Activated T-cell treated with anti-CD3 and anti-CD28 coated beads for 48 hours (primary cell): Measurements from ENCODE around the gene CHD2.
"Not testable (repeated sequence)": the region's sequence is repeated elsewhere in the genome, so short reads cannot be mapped to it uniquely, and the experiment has no call there.

Experiments
- DNase-seq: peaks from one replicate; pipeline ENCODE4 v3.0.0-alpha.2; 2020; ENCODE audit warnings: low read depth

The CHD2 gene

DNA sequence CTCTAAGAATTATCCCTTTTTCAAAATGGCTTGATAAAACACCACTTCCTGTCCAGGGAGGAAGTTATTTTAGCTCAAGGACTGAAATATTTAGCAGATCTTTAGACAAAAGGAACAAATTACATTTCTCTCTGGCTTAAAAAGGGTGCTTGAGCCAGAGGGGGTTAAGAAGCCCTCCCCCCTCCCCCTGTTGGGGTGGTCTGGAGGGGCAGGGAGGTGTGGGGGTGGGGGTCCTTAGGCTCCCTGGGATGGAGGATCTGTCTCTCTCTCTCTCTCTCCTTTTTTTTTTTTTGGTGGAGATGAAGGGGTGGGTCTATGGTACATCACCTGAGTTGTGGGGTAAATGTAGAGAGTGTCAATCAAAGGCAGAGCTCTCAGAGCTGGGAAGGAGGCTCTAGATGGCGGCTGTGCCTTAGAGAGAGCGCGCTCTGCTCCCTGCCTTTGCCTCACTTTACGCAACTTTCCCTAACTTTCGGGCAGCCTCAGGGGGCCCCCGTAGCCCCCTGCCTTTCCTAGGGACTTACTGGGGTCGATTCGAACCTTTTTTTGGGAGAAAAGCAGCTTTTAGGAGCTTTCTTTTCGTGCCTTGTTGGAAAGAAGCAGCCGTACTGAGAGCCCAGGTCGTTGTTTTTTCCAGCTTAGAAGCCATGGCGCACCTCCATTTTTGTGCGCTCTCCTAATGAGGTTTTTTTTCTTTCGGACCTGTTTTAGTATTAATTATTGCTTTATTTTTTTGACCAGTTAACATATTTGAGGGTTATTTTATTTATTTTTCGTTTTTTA lies at the start of gene CHD2:
TSS of gene CHD2 (plus strand) at position 377 of the 783 bp plus-strand sequence. CDS start 914 bp downstream, outside the sequence.
- DNase-seq, result peak; percentile 55

DNA sequence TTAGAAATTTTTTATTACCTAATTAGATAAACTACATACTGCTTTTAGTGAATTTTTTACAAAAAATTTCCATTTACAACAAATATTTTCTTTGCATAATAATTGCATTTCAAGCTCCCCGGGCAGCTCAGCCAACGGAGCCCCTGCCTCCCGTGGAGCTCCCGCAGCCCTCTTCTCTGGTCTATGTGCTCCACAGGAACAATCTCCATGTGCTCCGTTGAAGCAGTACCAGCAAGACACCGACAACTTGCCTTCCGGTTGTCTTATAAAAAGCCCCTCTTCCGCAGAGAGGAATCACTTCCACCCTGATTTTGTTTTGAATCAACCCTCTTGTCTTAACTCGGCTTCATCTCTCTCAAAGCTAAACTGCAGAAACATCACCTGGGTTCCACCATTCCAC lies 46.9 kb upstream of the CHD2 start:
- DNase-seq, result no peak

DNA sequence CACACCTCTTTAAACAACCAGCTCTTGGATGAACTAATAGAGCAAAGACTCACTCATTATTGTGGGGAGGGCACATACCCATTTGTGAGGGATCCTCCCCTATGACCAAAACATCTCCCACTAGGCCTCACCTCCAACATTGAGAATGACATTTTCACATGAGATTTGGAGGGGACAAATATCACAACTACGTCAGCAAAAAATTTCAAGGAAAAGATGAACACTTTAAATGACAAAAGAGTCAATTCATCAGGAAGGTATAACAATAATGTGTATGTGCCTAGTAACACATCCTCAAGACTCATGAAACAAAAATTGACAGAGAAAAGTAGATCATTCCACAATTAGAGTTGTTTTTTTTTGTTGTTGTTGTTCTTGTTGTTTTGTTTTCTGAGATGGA lies 38.4 kb upstream of the CHD2 start:
- no peak for DNase-seq

DNA sequence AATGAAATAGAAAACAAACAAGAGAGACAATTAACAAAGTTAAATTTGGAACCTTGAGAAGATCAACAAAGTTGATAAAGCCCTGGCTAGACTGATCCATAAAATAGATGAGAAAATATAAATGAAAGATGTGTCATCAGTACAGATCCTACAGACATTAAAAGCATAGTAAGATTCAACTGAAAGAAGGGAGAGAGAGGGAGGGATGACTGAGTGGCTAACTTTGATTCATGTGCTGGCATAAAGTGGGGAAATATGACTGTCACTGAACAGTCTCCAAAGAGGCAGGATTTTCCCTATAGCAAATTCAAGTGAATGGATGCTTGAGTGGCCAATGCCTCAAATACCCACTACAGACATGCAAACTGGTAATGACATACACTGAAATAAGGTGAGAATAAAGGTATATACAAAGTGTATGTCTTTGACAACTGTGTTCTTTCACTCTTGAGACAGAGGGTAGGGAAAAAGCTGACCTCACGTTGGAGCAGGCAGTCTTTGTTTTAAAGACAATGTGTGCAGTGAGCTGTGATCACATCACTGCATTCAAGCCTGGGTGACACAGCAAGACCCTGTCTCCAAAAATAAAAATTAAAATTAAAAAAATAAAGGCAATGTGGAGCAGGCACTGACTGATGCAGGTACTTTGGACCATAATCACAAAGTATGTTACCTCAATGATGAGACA lies 35.9 kb upstream of the CHD2 start:
- no peak for DNase-seq

GRCh38 chr15:92869263-92869940 lies 30.7 kb upstream of the CHD2 start:
- no peak for DNase-seq

DNA sequence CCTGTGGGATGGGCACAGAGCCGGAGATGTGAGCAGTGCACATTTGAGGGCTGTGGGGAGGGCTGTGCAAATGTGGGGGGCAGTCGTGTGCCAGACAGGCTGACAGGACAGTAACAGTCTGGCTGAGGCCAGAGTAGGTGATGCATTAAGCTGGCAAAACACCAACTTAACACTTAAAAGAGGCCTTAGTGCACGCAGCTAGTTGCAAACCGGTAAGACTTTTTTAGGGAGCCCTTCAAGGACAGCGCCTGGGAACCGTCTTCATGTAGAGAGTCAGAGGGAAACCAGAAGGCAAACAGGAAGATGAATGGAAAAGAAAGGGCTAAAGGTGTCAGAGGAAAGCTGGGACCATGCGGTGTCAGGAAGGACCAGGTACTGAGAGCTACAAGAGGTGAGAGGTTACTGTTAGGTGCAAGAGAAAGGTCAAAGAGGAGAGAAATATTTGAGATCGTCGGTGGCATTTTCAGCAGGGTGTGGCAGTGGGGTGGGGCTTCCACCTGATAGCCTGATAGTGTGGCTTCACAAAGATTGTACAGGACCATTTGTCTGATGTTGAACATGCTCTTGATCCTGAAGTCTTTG lies 30.0 kb upstream of the CHD2 start:
- DNase-seq, result no peak

DNA sequence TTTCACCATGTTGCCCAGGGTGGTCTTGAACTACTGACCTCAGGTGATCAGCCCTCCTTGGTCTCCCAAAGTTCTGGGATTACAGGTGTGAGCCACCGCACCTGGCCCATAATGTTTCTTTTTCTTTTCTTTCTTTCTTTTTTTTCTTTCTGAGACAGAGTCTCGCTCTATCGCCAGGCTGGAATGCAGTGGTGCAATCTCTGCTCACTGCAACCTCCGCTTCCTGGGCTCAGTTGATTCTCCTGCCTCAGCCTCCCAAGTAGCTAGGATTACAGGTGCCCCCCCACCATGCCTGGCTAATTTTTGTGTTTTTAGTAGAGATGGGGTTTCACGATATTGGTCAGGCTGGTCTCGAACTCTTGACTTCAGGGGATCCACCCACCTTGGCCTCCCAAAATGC lies 27.2 kb upstream of the CHD2 start:
- DNase-seq, result not testable (repeated sequence)

DNA sequence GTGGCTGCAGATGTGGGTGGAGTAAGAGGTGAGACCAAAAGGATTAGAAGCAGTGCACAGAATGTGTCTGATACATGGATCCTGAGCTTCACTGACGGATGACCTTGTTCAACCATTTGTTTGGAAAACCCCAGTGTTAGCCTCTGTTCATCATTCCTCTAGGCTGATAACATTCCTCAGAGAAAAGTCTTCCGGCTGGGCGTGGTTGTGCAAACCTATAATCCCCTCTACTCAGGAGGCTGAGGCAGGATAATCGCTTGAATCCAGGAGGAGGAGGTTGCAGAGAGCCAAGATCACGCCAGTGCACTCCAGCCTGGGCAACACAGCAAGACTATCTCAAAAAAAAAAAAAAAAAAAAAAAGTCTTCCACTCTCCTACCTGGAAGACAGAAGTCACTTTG lies 23.1 kb upstream of the CHD2 start:
- no peak for DNase-seq

DNA sequence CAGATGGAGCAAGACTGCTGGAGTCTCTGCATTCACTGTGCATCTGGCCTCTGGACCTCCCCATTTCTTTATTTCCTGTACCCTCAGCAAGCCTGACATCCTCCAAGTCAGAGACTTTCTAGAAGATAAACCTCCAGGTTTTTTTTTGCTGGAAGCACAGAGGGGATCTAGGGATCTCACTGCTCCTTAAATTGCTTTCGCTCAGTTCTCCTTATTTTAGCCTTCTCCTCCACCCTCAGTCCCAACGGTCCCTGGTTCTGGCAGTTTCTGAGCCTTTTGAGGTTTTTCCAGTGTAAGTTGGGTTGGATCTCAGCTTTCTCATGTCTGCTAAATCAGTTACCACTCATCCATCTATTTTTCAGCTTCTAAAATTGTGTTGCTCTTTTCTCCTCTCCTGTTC lies 22.7 kb upstream of the CHD2 start:
- no peak for DNase-seq

GRCh38 chr15:92878593-92879053 lies 21.5 kb upstream of the CHD2 start:
- DNase-seq, result no peak

- no peak for DNase-seq
Observed at GRCh38 chr15:92879949-92880725, 20.0 kb upstream of the CHD2 start.

- no peak for DNase-seq
Observed at GRCh38 chr15:92880796-92881195, 19.3 kb upstream of the CHD2 start.

DNA sequence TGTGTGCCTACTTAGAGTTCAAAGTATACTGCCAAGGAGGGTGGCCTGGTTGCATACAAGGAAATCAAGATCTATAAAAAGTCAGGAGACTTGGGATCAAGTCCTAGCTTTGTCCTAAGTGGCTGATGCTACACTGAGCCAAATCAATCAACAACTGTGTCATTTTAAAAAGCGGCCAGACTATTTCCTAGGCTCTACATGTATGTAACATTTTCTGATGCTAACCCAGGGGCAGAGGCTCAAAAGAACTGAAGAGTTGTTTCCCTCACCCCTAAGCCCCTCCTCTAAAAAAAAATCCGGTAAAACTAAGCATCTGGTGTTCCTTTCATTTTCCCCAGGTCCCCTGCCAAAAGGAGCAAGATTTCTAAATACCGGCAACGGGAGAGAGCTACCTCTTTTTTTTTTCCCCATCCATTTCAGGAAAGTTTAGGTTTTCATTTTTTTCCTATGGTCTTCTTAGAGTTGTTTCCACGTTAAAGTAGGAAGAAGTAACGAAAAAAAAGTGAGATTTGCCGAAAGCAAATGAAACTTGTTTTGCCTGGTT lies 18.8 kb upstream of the CHD2 start:
- DNase-seq, result no peak

- DNase-seq, result peak; percentile 99
Observed at GRCh38 chr15:92881802-92882696, 18.1 kb upstream of the CHD2 start.

DNA sequence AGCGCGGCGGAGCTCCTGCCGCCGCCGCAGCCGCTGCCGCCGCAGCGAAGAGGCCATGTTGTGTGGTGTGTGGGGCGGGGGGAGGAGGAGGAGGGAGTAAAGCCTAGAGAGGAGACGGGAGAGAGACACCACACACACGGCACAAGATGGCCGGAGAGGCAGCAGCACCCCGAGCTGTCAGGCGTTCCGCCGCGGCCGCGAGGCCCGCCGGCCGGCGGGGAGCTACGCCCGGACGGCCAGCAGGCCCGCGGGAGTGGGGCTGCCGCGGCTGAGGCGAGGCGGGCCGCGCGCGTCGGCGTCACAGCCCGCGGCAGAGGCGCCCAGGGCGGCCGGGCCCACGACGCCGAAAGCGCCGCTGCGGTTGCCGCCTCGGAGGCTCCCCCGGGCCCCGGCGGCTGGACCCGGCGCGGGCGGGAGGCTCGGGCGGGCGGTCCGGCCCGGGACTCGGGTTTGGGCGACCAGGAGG lies 17.4 kb upstream of the CHD2 start:
- DNase-seq, result no peak

DNA sequence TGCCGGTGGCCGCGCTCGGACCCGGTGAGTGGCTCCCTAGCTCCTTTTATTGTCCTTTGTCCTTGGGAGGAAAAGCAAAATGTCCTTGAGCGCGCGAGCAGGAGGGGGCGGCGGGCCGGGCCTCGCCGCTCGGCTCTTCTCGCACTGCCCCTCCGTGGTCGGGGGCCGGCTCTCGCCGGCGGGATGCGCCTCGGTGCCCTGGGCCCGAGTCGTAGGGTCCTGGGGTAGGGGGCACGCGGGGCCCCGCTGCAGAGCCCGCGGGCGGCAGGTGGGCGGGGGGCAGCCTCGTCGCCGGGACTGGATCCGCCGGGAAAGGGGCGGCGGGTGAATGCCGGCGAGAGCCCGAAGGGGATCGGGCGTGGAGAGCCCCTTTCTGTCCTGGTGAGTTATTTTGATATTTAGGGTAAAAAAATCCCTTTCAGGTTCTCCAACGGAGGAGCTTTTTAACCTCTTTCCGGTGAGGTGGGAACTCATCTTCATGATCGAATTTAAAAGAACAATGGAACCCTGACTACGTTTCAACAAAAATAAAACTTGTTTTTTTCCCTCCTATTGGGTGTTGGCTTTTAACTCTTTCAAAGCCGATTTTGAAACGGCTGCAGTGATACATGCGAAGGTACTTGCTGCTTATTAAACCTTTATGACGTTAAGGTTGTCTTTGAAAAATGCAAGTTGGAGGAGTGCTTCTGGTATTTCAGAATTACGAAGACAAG lies 16.8 kb upstream of the CHD2 start:
- no peak for DNase-seq

- no peak for DNase-seq
Observed at GRCh38 chr15:92883876-92884435, 16.2 kb upstream of the CHD2 start.

DNA sequence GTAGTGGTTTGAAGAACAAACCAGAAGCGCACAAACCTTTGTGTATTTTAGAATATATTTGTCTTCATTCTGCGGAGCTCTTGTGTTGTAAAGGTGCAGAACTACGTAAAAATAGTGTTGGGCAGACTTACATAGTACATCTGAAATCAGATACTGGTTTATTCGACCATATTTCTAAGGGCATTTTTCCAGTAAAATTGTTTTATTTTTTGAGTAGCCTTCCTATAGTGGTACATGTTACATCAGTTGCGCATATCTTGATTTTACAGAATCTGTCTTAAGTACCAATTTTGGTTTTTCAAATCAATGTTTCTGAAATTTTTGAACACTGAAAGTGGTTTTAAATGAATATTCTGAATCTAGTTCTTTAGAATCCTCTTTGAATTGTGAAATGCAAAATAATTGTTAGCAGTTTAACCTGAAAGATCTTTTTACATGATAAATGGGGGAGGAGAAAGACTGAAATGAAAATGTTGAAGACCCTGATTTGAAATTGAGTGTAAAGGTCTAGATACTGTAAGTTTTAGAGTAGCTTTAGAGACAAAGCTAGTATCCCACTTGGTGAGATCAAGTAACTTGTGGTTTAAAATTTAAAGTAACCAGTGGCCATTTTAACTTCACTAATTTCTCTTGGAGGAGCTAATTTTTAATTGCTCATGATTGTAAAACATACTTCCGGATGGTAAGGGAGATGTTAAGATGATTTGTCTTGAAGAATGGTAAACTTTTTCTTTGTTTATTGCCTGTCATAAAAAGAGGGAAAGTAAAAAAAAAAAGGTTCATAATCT lies 15.5 kb upstream of the CHD2 start:
- DNase-seq, result no peak
